Omental fat pad (tissue), 4 donors: ENCODE data around the gene CENPO. TPM values are rescaled to one million over a fixed set of nuclear protein-coding genes. Genes with fewer than 3 reads are reported as not detected.

Experiments used
- ATAC-seq: fragments of 150-250 bp; one replicate; pipeline ENCODE4 v1.9.1; 2016; ENCODE audit warnings: mild to moderate bottlenecking, moderate library complexity; ENCODE audit not compliant: low FRiP score
- DNase-seq: peaks from one replicate; pipeline ENCODE4 v3.0.0-alpha.2; 2019; ENCODE audit warnings: low spot score
- total RNA-seq, 4 donors: library from RNA; depleted of rRNA; stranded (reverse); fragments of >200 nt; gene quantifications; one replicate each; pipeline ENCODE4 v1.1.0, GENCODE V29; 2016
- TF ChIP-seq, protein P1 (sequence below), 3 donors: fragments of 450-650 bp; IDR thresholded peaks; one replicate each; pipeline ENCODE4 v1.5.1; 2016 to 2017; ENCODE audit warnings: antibody characterized with exemption in 3 of 3, mild to moderate bottlenecking in 3 of 3, moderate library complexity in 2 of 3

The CENPO gene
- total RNA-seq, 4 donors from 2014 or later, result 1.9 to 14.2 (median 6.1) TPM

- TF ChIP-seq, protein P1, sequence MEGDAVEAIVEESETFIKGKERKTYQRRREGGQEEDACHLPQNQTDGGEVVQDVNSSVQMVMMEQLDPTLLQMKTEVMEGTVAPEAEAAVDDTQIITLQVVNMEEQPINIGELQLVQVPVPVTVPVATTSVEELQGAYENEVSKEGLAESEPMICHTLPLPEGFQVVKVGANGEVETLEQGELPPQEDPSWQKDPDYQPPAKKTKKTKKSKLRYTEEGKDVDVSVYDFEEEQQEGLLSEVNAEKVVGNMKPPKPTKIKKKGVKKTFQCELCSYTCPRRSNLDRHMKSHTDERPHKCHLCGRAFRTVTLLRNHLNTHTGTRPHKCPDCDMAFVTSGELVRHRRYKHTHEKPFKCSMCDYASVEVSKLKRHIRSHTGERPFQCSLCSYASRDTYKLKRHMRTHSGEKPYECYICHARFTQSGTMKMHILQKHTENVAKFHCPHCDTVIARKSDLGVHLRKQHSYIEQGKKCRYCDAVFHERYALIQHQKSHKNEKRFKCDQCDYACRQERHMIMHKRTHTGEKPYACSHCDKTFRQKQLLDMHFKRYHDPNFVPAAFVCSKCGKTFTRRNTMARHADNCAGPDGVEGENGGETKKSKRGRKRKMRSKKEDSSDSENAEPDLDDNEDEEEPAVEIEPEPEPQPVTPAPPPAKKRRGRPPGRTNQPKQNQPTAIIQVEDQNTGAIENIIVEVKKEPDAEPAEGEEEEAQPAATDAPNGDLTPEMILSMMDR (IDR thresholded peaks at IDR 0.05), result no peak
- ATAC-seq (peak; percentile 58), DNase-seq (no peak)
Measured at GRCh38 chr2:24861500-24861899, 68.3 kb downstream of the CENPO start.

- TF ChIP-seq, protein P1 (IDR thresholded peaks at IDR 0.05), result no peak
- ATAC-seq, result peak; percentile 53
- no peak for DNase-seq
Measured at GRCh38 chr2:24863641-24864040, 70.4 kb downstream of the CENPO start.

- ATAC-seq (no peak), DNase-seq (no peak)
- TF ChIP-seq, protein P1 (IDR thresholded peaks at IDR 0.05), result no peak
Measured at GRCh38 chr2:24866946-24867345, 73.7 kb downstream of the CENPO start.

GRCh38 chr2:24870440-24870839, 77.2 kb downstream of the CENPO start:
- TF ChIP-seq, protein P1 (IDR thresholded peaks at IDR 0.05), result no peak
- ATAC-seq, result no peak
- no peak for DNase-seq

DNA sequence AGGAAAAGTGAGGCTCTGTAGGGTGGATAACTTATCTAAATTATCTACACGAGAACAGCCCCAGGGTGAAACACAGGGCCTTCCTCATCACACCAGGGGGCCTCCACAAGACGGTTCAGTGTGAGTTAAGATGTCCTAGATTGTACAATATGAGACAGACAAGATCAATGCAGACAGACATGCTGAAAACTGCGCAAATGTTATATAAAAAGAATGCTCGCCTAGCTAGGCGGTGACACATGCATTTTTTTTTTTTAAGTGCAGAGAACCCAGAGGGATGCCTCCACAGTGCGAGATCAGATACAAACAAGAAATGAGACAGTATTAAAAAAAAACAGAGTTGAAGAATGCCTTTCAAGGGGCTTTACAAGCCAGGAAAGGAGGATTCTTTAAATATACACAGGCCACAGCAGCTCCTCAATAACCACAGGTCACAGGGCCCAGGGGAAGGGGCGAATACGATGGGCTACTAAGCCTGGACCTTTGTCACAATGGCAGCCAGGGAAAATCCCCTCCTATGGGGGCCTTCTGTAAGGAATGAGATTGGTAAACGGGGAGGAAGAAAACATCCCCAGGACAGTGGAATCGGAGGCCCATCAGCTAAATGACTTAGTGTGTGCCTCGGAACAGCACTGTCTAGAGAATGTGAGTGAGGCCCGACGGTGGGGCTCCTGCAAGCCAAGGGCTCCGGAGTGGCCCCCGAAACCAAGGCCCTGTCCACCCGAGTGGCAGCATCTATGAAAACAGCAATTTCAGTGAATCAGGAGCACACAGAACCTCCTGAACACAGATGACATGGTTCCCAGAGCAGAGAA, 77.9 kb downstream of the CENPO start:
- TF ChIP-seq, protein P1 (IDR thresholded peaks at IDR 0.05), result no peak
- no peak for ATAC-seq

DNA sequence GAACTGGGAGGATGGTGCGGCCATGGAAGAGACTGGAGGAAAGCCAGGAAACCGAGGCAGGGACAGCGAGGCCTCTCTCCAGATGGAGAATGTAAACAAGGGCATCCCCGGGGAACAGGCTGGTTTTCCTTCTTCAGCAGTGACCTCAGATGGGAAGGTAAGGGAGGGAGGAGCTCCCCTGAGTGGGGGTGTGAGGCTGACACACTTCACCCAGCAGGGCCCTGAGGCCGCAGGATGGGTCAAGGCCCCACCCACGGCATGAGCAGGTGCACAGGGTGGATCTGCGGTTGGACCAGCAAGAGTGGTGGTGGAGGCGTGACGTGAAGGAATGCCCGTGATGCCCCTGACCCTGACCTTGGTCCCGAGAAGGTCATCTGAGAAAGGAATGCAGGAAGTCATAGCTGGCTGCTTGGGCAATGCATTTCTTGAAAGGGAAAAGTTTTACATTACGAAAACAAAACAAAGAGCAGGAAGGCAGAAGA, 78.7 kb downstream of the CENPO start:
- TF ChIP-seq, protein P1 (IDR thresholded peaks at IDR 0.05), result no peak
- ATAC-seq (no peak), DNase-seq (no peak)

More for the DNA sequence above, 77.9 kb downstream of the CENPO start:
- DNase-seq, result no peak

Other genes with a start within 250 kb of the CENPO start
- gene PTRHD1, start within 50 bp of the CENPO start, total RNA-seq, result 10 to 100 TPM; 17.4 to 30.3 (median 21.6) TPM
- 100 to 1,000 TPM in 1 of 4 donors, 10 to 100 TPM in 3; 74.5 to 116 (median 95.1) TPM for gene ADCY3, start 126.8 kb downstream of the CENPO start, total RNA-seq
- 10 to 100 TPM in 2 of 4 donors, 1 to 10 TPM in 2; 7.2 to 21.8 (median 10.8) TPM for gene DNAJC27, start 178.5 kb downstream of the CENPO start, total RNA-seq
- 1 to 10 TPM in 2 of 4 donors, under 1 TPM in 2; 0.63 to 2.2 (median 0.97) TPM for gene EFR3B, start 248.7 kb downstream of the CENPO start, total RNA-seq